WTC11 (cell line): Measurements from ENCODE around the gene SPEF1. TPM values are rescaled to one million over a fixed set of nuclear protein-coding genes. Genes with fewer than 3 reads are reported as not detected.

Experiments
- ATAC-seq: fragments of 200-7000 bp; cut with Tn5 transposase; 2 replicates; pipeline ENCODE4 v1.10.0; 2021; ENCODE audit warnings: mild to moderate bottlenecking, moderate library complexity
- CTCF ChIA-PET: fragments of 300-600 bp; sonication (Branson Sonifier 250); formaldehyde crosslinking; loops from one replicate; lab custom pipeline; 2021; ENCODE audit warnings: antibody characterized with exemption; lab: Charles Lee
- POLR2A ChIA-PET: fragments of 350-600 bp; sonication (Branson Sonifier 250); formaldehyde crosslinking; loops from one replicate; lab custom pipeline; 2021; ENCODE audit warnings: antibody characterized with exemption; lab: Charles Lee
- DNase-seq: peaks from one replicate; pipeline ENCODE4 v3.0.0; 2021; ENCODE audit warnings: low spot score
- H3K27ac Mint-ChIP-seq: 2 replicates; pipeline ENCODE4 v1.8.0; 2021; ENCODE audit warnings: mixed read lengths
- H3K27me3 Mint-ChIP-seq: 2 replicates; pipeline ENCODE4 v1.8.0; 2021; ENCODE audit warnings: low read depth, mild to moderate bottlenecking, moderate library complexity, mixed read lengths
- H3K36me3 Mint-ChIP-seq: 2 replicates; pipeline ENCODE4 v1.8.0; 2021; ENCODE audit warnings: mixed read lengths
- H3K4me1 Mint-ChIP-seq: 2 replicates; pipeline ENCODE4 v1.8.0; 2022; ENCODE audit warnings: mixed read lengths
- H3K4me3 Mint-ChIP-seq: 2 replicates; pipeline ENCODE4 v1.8.0; 2021; ENCODE audit warnings: mild to moderate bottlenecking, moderate library complexity, mixed read lengths
- H3K9me3 Mint-ChIP-seq: 2 replicates; pipeline ENCODE4 v1.8.0; 2021; ENCODE audit warnings: mixed read lengths
- AFF4 ChIP-seq: sonication (generic); formaldehyde crosslinking; IDR thresholded peaks from 2 replicates; pipeline ENCODE4 v1.8.1; 2023; ENCODE audit warnings: mild to moderate bottlenecking, missing genetic modification reagents, borderline replicate concordance
- ATF1 ChIP-seq: sonication (generic); formaldehyde crosslinking; IDR thresholded peaks from 2 replicates; pipeline ENCODE4 v1.8.1; 2023; ENCODE audit warnings: mild to moderate bottlenecking, moderate library complexity, missing genetic modification reagents
- CTCF ChIP-seq: fragments of 200-600 bp; IDR thresholded peaks from 2 replicates; pipeline ENCODE4 v1.8.0; 2022; ENCODE audit warnings: antibody characterized with exemption
- ELF4 ChIP-seq: sonication (generic); formaldehyde crosslinking; IDR thresholded peaks from 2 replicates; pipeline ENCODE4 v1.8.1; 2022; ENCODE audit warnings: low read depth, mild to moderate bottlenecking, moderate library complexity, missing genetic modification reagents
- EMX1 ChIP-seq: fragments of 250-450 bp; sonication (Bioruptor Pico); IDR thresholded peaks from 2 replicates; pipeline ENCODE4 v1.8.0; 2021; ENCODE audit warnings: mild to moderate bottlenecking
- FOXP1 ChIP-seq: sonication (generic); formaldehyde crosslinking; IDR thresholded peaks from 2 replicates; pipeline ENCODE4 v1.8.0; 2022; ENCODE audit warnings: missing genetic modification reagents, mild to moderate bottlenecking, moderate library complexity, borderline replicate concordance
- FOXP4 ChIP-seq: sonication (generic); formaldehyde crosslinking; IDR thresholded peaks from 2 replicates; pipeline ENCODE4 v1.8.0; 2022; ENCODE audit warnings: mild to moderate bottlenecking, missing genetic modification reagents
- HMGXB4 ChIP-seq: sonication (generic); formaldehyde crosslinking; IDR thresholded peaks from 2 replicates; pipeline ENCODE4 v1.8.1; 2023; ENCODE audit warnings: mild to moderate bottlenecking, moderate library complexity, missing genetic modification reagents
- NR2C2 ChIP-seq: sonication (generic); formaldehyde crosslinking; IDR thresholded peaks from 2 replicates; pipeline ENCODE4 v1.8.0; 2022; ENCODE audit warnings: mild to moderate bottlenecking, missing genetic modification reagents
- OVOL2 ChIP-seq: fragments of 250-450 bp; sonication (Bioruptor Pico); IDR thresholded peaks from 2 replicates; pipeline ENCODE4 v1.9.0; 2021; ENCODE audit warnings: mild to moderate bottlenecking, borderline replicate concordance
- TEAD1 ChIP-seq: sonication (generic); formaldehyde crosslinking; IDR thresholded peaks from 2 replicates; pipeline ENCODE4 v1.8.0; 2022; ENCODE audit warnings: mild to moderate bottlenecking, missing genetic modification reagents
- USF2 ChIP-seq: sonication (generic); formaldehyde crosslinking; IDR thresholded peaks from 2 replicates; pipeline ENCODE4 v1.8.1; 2023; ENCODE audit warnings: mild to moderate bottlenecking, missing genetic modification reagents, moderate library complexity
- ZNF263 ChIP-seq: sonication (generic); formaldehyde crosslinking; IDR thresholded peaks from 2 replicates; pipeline ENCODE4 v1.8.1; 2022; ENCODE audit warnings: low read depth, mild to moderate bottlenecking, moderate library complexity, missing genetic modification reagents
- ZNF416 ChIP-seq: fragments of 250-450 bp; sonication (Bioruptor Pico); IDR thresholded peaks from 2 replicates; pipeline ENCODE4 v1.9.0; 2021; ENCODE audit warnings: mild to moderate bottlenecking, inconsistent platforms
- ZNF671 ChIP-seq: fragments of 250-450 bp; sonication (Bioruptor Pico); IDR thresholded peaks from 2 replicates; pipeline ENCODE4 v1.8.0; 2021; ENCODE audit warnings: mild to moderate bottlenecking
- ZSCAN18 ChIP-seq: fragments of 250-450 bp; sonication (Bioruptor Pico); IDR thresholded peaks from 2 replicates; pipeline ENCODE4 v2.1.2; 2022; ENCODE audit warnings: mild to moderate bottlenecking, moderate library complexity
- total RNA-seq: library from RNA; stranded (reverse); gene quantifications from 3 replicates; pipeline ENCODE4 v1.2.3, GENCODE V29; 2021

SPEF1 gene
- total RNA-seq, 1 experiment from 2014 or later, result 0.72 TPM

- TF ChIP-seq HMGXB4 (CRISPR knock-in tag) (no peak), ZNF416 (CRISPR knock-in tag) (no peak)
- TF ChIP-seq, all 79 proteins: peak for 0
Measured at GRCh38 chr20:3800878-3801260, 19.6 kb upstream of the SPEF1 start (continued).

- ATAC-seq (peak; percentile 57), DNase-seq (peak; percentile 69)
- Mint-ChIP-seq H3K4me1 (peaks cover 49% of the 10 kb centered on the region), H3K4me3 (peak overlapping the region; percentile 34), H3K9me3 (no peaks in the 10 kb centered on the region), H3K27ac (peak overlapping the region; percentile 95), H3K36me3 (peaks cover 41% of the 10 kb centered on the region), H3K27me3 (peaks cover 4% of the 10 kb centered on the region; the same call in 1 of the 2 replicates)
- TF ChIP-seq USF2, result no peak
- 0 out of 2 replicates have a peak, but pooled peaks have one; percentile 44 for TF ChIP-seq FOXP4 (CRISPR knock-in tag)
- no peak for TF ChIP-seq ZNF671
- TF ChIP-seq NR2C2 (CRISPR knock-in tag), result no peak
- no peak for TF ChIP-seq ZSCAN18 (CRISPR knock-in tag)
- peak; percentile 33; the same call in 1 of the 2 replicates for TF ChIP-seq FOXP1
- TF ChIP-seq TEAD1 (CRISPR knock-in tag), result peak; percentile 46; the same call in 1 of the 2 replicates
- TF ChIP-seq ZNF263 (CRISPR knock-in tag), result no peak
- no peak for TF ChIP-seq ATF1
- CTCF ChIA-PET, result interaction anchor here (0.6 to 3.9 kb wide), 13 partner anchors 11 to 272 kb away, joined by 3 to 79 read pairs (median 5); partner anchors contain the start of genes ADISSP, AP5S1, CENPB and SPEF1
- POLR2A ChIA-PET, result interaction anchor here (0.8 to 2.1 kb wide), 5 partner anchors 13 to 67 kb away, joined by 3 to 8 read pairs (median 4); partner anchors contain the start of gene AP5S1
Measured at GRCh38 chr20:3800256-3800877, 19.1 kb upstream of the SPEF1 start.

GRCh38 chr20:3798908-3799248 lies 17.6 kb upstream of the SPEF1 start:
- H3K4me3 Mint-ChIP-seq, result peak overlapping the region; percentile 20; the same call in 1 of the 2 replicates
- H3K27me3 Mint-ChIP-seq, result peaks cover 5% of the 10 kb centered on the region; the same call in 1 of the 2 replicates
- H3K27ac Mint-ChIP-seq, result peak overlapping the region; percentile 66
- POLR2A ChIA-PET, result interaction anchor here (0.5 to 2.1 kb wide), 4 partner anchors 13 to 192 kb away, joined by 4 to 8 read pairs (median 6); no protein-coding TSS in a partner anchor
- DNase-seq (no peak), ATAC-seq (no peak)
- no peaks in the 10 kb centered on the region for H3K9me3 Mint-ChIP-seq
- CTCF ChIA-PET, result interaction anchor here (0.9 to 3.9 kb wide), 7 partner anchors 12 to 54 kb away, joined by 4 to 79 read pairs (median 5); partner anchors contain the start of genes ADISSP, AP5S1, CENPB and SPEF1
- peaks cover 29% of the 10 kb centered on the region for H3K36me3 Mint-ChIP-seq
- H3K4me1 Mint-ChIP-seq, result peaks cover 53% of the 10 kb centered on the region
- TF ChIP-seq OVOL2 (CRISPR knock-in tag) (no peak), ZSCAN18 (CRISPR knock-in tag) (no peak), ELF4 (CRISPR knock-in tag) (no peak), EMX1 (CRISPR knock-in tag) (no peak), AFF4 (CRISPR knock-in tag) (no peak), FOXP4 (CRISPR knock-in tag) (no peak), CTCF (no peak)
